Rectal smooth muscle tissue (tissue), 1 donor: Measurements from ENCODE around the gene TJAP1.

Experiments
- H3K27ac ChIP-seq: one replicate; pipeline ENCODE4 v1.7.0; 2013; ENCODE audit warnings: low read depth, low read length, inconsistent platforms
- H3K27me3 ChIP-seq: one replicate; pipeline ENCODE4 v1.7.0; 2013; ENCODE audit warnings: low read length; ENCODE audit not compliant: control insufficient read depth, insufficient read depth
- H3K36me3 ChIP-seq: one replicate; pipeline ENCODE4 v1.7.0; 2013; ENCODE audit warnings: low read length; ENCODE audit not compliant: control insufficient read depth, insufficient read depth
- H3K4me1 ChIP-seq: one replicate; pipeline ENCODE4 v1.7.0; 2013; ENCODE audit warnings: low read length; ENCODE audit not compliant: control insufficient read depth, insufficient read depth
- H3K4me3 ChIP-seq: one replicate; pipeline ENCODE4 v1.7.0; 2013; ENCODE audit warnings: low read length
- H3K9ac ChIP-seq: one replicate; pipeline ENCODE4 v1.7.0; 2013; ENCODE audit warnings: low read length

Gene TJAP1

GRCh38 chr6:43502666-43503065 is 25.3 kb downstream of the TJAP1 start:
- H3K36me3 ChIP-seq = peaks cover 50% of the 10 kb centered on the region
- no peak overlapping the region for H3K9ac ChIP-seq
- H3K4me3 ChIP-seq = no peak overlapping the region
- H3K27me3 ChIP-seq = no peaks in the 10 kb centered on the region
- H3K4me1 ChIP-seq = no peaks in the 10 kb centered on the region
- no peak overlapping the region for H3K27ac ChIP-seq

- Histone ChIP-seq H3K27ac (no peak overlapping the region), H3K9ac (no peak overlapping the region), H3K36me3 (peaks cover 50% of the 10 kb centered on the region), H3K4me1 (no peaks in the 10 kb centered on the region), H3K4me3 (no peak overlapping the region), H3K27me3 (no peaks in the 10 kb centered on the region)
These were observed 26.1 kb downstream of the TJAP1 start for GRCh38 chr6:43503443-43503842.

GRCh38 chr6:43504756-43505593 is 27.6 kb downstream of the TJAP1 start:
- no peak overlapping the region for H3K9ac ChIP-seq
- no peaks in the 10 kb centered on the region for H3K4me1 ChIP-seq
- no peak overlapping the region for H3K4me3 ChIP-seq
- H3K36me3 ChIP-seq = peaks cover 35% of the 10 kb centered on the region
- H3K27ac ChIP-seq = no peak overlapping the region
- peaks cover 9% of the 10 kb centered on the region for H3K27me3 ChIP-seq

GRCh38 chr6:43505718-43506117 is 28.3 kb downstream of the TJAP1 start:
- Histone ChIP-seq H3K27me3 (peaks cover 9% of the 10 kb centered on the region), H3K9ac (no peak overlapping the region), H3K27ac (no peak overlapping the region), H3K36me3 (peaks cover 28% of the 10 kb centered on the region), H3K4me3 (no peak overlapping the region), H3K4me1 (no peaks in the 10 kb centered on the region)

- no peak overlapping the region for H3K4me3 ChIP-seq
- H3K27me3 ChIP-seq = peaks cover 9% of the 10 kb centered on the region
- no peak overlapping the region for H3K27ac ChIP-seq
- peaks cover 26% of the 10 kb centered on the region for H3K36me3 ChIP-seq
- H3K9ac ChIP-seq = no peak overlapping the region
- no peaks in the 10 kb centered on the region for H3K4me1 ChIP-seq
These were observed 28.8 kb downstream of the TJAP1 start for GRCh38 chr6:43506171-43506570.

- Histone ChIP-seq H3K27ac (no peak overlapping the region), H3K4me1 (no peaks in the 10 kb centered on the region), H3K4me3 (no peak overlapping the region), H3K9ac (no peak overlapping the region), H3K27me3 (peaks cover 9% of the 10 kb centered on the region), H3K36me3 (peaks cover 32% of the 10 kb centered on the region)
These were observed 29.5 kb downstream of the TJAP1 start for GRCh38 chr6:43506667-43507471.

- no peaks in the 10 kb centered on the region for H3K4me1 ChIP-seq
- peaks cover 33% of the 10 kb centered on the region for H3K36me3 ChIP-seq
- H3K27ac ChIP-seq = no peak overlapping the region
- H3K4me3 ChIP-seq = peak overlapping the region; percentile 75
- no peak overlapping the region for H3K9ac ChIP-seq
- peaks cover 9% of the 10 kb centered on the region for H3K27me3 ChIP-seq
These were observed 31.2 kb downstream of the TJAP1 start for GRCh38 chr6:43508481-43509141.

- H3K36me3 ChIP-seq = peaks cover 32% of the 10 kb centered on the region
- H3K4me3 ChIP-seq = peak overlapping the region; percentile 75
- peak overlapping the region; percentile 13 for H3K9ac ChIP-seq
These were observed 32.0 kb downstream of the TJAP1 start for GRCh38 chr6:43509142-43509983.

GRCh38 chr6:43509984-43510826 is 32.8 kb downstream of the TJAP1 start, which contains the start of gene LRRC73:
LRRC73 (minus strand) TSS chr6:43510346; CDS start chr6:43509785, 561 bp downstream.
- Histone ChIP-seq H3K36me3 (peaks cover 27% of the 10 kb centered on the region), H3K4me3 (peak within 1 kb of the TSS; percentile 75), H3K4me1 (no peaks in the 10 kb centered on the region), H3K9ac (peak within 1 kb of the TSS; percentile 13), H3K27ac (no peak within 1 kb of the TSS), H3K27me3 (peaks cover 9% of the 10 kb centered on the region)

More at GRCh38 chr6:43509142-43509983, 32.0 kb downstream of the TJAP1 start:
- H3K27ac ChIP-seq = no peak overlapping the region
- no peaks in the 10 kb centered on the region for H3K4me1 ChIP-seq
- H3K27me3 ChIP-seq = peaks cover 9% of the 10 kb centered on the region

- no peak overlapping the region for H3K9ac ChIP-seq
- peaks cover 2% of the 10 kb centered on the region for H3K4me1 ChIP-seq
- H3K27me3 ChIP-seq = peaks cover 9% of the 10 kb centered on the region
- no peak overlapping the region for H3K27ac ChIP-seq
- H3K36me3 ChIP-seq = peaks cover 22% of the 10 kb centered on the region
- peak overlapping the region; percentile 75 for H3K4me3 ChIP-seq
These were observed 33.4 kb downstream of the TJAP1 start for GRCh38 chr6:43510827-43511163.

- Histone ChIP-seq H3K27me3 (peaks cover 9% of the 10 kb centered on the region), H3K36me3 (peaks cover 22% of the 10 kb centered on the region), H3K27ac (no peak overlapping the region), H3K4me1 (peaks cover 6% of the 10 kb centered on the region), H3K9ac (no peak overlapping the region), H3K4me3 (no peak overlapping the region)
These were observed 34.5 kb downstream of the TJAP1 start for GRCh38 chr6:43511824-43512415.
